NCI-H2171 treated with DMSO at 0.1 percent for 48 hours (cell line): ENCODE results near the gene PFKM.

Source experiments
- DNase-seq: peaks from one replicate; lab custom pipeline; 2025; lab: John Stamatoyannopoulos, UW

PFKM gene

DNA sequence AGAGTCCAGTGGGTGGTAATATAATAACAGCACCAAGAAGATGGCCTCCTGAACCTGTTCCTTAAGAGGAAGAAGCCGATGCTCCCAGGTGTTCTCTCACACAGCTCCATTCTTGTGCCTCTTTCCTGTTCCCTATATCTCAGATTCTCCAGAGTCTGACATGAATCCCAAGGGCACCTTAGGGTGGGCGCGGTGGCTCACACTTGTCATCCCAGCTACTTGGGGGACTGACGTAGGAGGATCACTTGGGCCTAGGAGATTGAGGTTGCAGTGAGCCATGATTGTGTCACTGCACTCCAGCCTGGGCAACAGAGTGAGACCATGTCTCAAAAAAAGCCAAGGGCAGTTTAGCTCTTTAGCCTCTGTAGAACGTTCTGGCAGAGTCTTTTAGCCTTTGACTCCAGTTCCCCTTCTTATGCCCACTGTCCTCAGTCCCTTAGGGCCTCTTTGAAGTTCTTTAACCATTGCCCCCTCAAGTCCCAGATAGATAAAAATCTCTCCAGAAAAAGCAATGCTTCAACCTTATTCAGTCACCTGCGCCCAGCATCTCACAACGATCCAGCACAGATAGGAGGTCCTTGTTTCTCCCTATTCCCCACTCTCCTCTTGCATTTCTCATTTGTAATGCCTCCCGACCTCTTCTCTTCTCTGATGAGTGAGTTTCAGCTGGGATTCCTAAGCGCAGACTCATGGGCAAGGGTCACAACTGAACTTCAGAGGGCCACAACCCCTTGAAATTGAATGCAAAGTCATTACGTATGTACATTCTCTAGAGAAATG lies 68.9 kb downstream of the PFKM start:
- no peak for DNase-seq

GRCh38 chr12:48189331-48190125 lies 70.4 kb downstream of the PFKM start:
- peak; percentile 64 for DNase-seq

DNA sequence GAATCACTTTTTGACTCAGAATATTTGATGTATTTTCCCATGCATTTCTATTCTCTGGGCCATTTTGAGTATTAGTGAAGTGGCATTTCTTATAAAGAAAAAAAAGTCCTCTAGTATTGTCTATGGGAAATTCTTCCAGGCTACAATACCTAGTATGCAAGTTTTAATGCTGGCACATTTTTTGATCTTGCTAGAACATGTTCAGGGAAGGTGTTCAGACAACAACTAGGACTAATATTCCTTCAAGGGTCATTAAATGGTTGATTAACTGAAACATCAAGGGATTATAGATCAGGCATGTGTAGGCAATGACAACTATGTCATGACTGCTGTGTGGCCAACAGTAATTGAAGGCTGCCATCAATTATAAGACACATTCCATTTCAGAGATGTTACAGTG lies 71.9 kb downstream of the PFKM start:
- DNase-seq: no peak

DNA sequence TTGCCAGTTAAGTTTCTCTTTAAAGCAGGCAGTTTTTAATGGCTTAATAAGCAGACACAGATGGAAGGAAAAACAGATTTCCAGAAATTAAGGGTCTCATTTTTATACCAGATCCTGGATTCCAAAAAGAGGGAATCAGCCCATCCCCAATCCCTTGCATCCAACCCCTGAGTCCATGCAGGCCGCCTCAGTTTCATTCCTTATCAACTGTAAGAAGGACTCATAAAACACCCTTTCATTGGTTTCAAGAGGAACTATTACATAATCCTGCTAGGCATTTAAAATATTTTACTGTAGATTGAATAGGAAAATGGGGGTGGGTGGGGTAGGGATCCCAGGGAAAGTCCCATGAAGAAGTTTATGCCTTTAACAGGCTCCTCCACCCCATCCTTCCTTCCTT lies 73.7 kb downstream of the PFKM start:
- no peak for DNase-seq

- no peak for DNase-seq
Measured at GRCh38 chr12:48193623-48194022, 74.5 kb downstream of the PFKM start.

DNA sequence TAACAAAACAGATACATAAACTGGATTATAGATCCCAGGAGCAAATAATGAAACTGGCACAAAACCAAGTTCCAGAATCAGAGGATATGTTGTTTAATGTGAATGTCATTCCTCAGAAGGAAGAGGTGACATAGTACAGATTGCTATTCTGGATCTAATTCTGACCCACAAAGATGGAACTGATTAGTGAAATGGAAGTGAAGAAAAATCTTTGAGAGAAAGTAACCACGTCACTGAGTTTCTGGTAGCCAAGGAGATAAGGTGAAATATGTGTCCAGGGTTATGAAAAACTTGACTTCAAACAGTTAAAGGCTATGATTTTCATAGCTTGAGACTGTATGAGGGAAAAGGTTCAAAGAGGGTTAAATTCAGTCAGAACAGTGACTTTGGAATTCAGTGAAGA lies 75.6 kb downstream of the PFKM start:
- no peak for DNase-seq
